MCF 10A (cell line): ENCODE measurements around the gene SLC22A4. TPM values are rescaled to one million over a fixed set of nuclear protein-coding genes. Genes with fewer than 3 reads are reported as not detected.

Experiments used
- BruUV-seq: library from RNA; stranded (reverse); fragments of 400-500 nt; replicated peaks from 2 replicates; lab custom pipeline; 2021; lab: Mats Ljungman, UMichigan
- CTCF ChIA-PET: fragments of 300-600 bp; sonication (Branson Sonifier 250); formaldehyde crosslinking; extraction: SDS; loops from one replicate; lab custom pipeline; 2021; ENCODE audit warnings: antibody characterized with exemption, inconsistent platforms; lab: Yijun Ruan, JAX
- POLR2A ChIA-PET: fragments of 300-600, 350-650 bp; sonication (Branson Sonifier 250); formaldehyde crosslinking; extraction: SDS; loops from one replicate; lab custom pipeline; 2020; ENCODE audit warnings: antibody characterized with exemption, inconsistent platforms; lab: Yijun Ruan, JAX
- DNase-seq: peaks from one replicate; pipeline ENCODE4 v3.0.0-alpha.2; 2018; ENCODE audit not compliant: unreplicated experiment
- H3K27ac Mint-ChIP-seq: one replicate; pipeline ENCODE4 v1.8.0; 2022; ENCODE audit warnings: mild to moderate bottlenecking, low read depth, mixed read lengths; ENCODE audit not compliant: unreplicated experiment
- H3K27me3 Mint-ChIP-seq: one replicate; pipeline ENCODE4 v1.8.0; 2022; ENCODE audit warnings: mixed read lengths; ENCODE audit not compliant: insufficient read depth, unreplicated experiment
- H3K36me3 Mint-ChIP-seq: one replicate; pipeline ENCODE4 v1.8.0; 2022; ENCODE audit warnings: mild to moderate bottlenecking, moderate library complexity, mixed read lengths; ENCODE audit not compliant: insufficient read depth, unreplicated experiment
- H3K4me1 Mint-ChIP-seq: one replicate; pipeline ENCODE4 v1.8.0; 2022; ENCODE audit warnings: mixed read lengths; ENCODE audit not compliant: insufficient read depth, unreplicated experiment
- H3K4me3 Mint-ChIP-seq: one replicate; pipeline ENCODE4 v1.8.0; 2022; ENCODE audit warnings: mild to moderate bottlenecking, moderate library complexity, mixed read lengths; ENCODE audit not compliant: unreplicated experiment
- H3K9me3 Mint-ChIP-seq: one replicate; pipeline ENCODE4 v1.8.0; 2022; ENCODE audit warnings: mixed read lengths; ENCODE audit not compliant: unreplicated experiment
- intact Hi-C: fragments of 100-400 bp; cut with micrococcal nuclease; formaldehyde crosslinking; loops from 2 replicates; pipeline ENCODE4 v1.14.1; 2022
- total RNA-seq: library from RNA; stranded (reverse); gene quantifications from 2 replicates; pipeline ENCODE4 v1.2.3, GENCODE V29; 2022
- TF ChIP-seq, protein P1 (sequence below): fragments of 200-600 bp; IDR thresholded peaks from one replicate; pipeline ENCODE4 v1.8.0; 2022; ENCODE audit warnings: antibody characterized with exemption, mild to moderate bottlenecking; ENCODE audit not compliant: unreplicated experiment

SLC22A4 gene
- total RNA-seq, 1 experiment from 2014 or later, result 17.5 TPM

DNA sequence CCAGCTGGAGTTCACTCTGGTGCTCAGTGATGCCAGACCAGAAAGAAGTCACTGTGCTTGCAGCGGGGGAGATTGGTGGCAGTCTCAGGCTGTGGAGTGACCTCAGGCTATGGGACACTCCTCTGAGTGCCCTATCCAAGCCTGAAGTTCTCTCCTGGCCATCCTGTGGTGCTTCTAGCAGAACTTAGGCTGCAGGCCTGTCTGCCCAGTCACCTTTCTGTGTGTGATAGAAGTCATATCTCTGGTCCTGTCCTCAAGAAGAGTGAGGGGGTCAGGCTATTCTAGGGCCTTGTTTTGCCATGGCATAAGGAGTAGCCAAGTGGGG is 27.4 kb upstream of the SLC22A4 start:
- BruUV-seq, result no TSS peak
- Mint-ChIP-seq H3K36me3 (peaks cover 54% of the 10 kb centered on the region), H3K9me3 (no peaks in the 10 kb centered on the region), H3K27me3 (no peaks in the 10 kb centered on the region), H3K27ac (peak overlapping the region; percentile 98), H3K4me3 (no peak overlapping the region), H3K4me1 (peaks cover 44% of the 10 kb centered on the region)
- POLR2A ChIA-PET, result no interaction called here
- CTCF ChIA-PET, result interaction anchor here (0.7 to 6.3 kb wide), 2 partner anchors 28 to 108 kb away, joined by 3 to 53 read pairs; no protein-coding TSS in a partner anchor
- no peak for DNase-seq
- intact Hi-C loops, result no loop called here
- TF ChIP-seq, protein P1, sequence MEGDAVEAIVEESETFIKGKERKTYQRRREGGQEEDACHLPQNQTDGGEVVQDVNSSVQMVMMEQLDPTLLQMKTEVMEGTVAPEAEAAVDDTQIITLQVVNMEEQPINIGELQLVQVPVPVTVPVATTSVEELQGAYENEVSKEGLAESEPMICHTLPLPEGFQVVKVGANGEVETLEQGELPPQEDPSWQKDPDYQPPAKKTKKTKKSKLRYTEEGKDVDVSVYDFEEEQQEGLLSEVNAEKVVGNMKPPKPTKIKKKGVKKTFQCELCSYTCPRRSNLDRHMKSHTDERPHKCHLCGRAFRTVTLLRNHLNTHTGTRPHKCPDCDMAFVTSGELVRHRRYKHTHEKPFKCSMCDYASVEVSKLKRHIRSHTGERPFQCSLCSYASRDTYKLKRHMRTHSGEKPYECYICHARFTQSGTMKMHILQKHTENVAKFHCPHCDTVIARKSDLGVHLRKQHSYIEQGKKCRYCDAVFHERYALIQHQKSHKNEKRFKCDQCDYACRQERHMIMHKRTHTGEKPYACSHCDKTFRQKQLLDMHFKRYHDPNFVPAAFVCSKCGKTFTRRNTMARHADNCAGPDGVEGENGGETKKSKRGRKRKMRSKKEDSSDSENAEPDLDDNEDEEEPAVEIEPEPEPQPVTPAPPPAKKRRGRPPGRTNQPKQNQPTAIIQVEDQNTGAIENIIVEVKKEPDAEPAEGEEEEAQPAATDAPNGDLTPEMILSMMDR, result no peak

DNA sequence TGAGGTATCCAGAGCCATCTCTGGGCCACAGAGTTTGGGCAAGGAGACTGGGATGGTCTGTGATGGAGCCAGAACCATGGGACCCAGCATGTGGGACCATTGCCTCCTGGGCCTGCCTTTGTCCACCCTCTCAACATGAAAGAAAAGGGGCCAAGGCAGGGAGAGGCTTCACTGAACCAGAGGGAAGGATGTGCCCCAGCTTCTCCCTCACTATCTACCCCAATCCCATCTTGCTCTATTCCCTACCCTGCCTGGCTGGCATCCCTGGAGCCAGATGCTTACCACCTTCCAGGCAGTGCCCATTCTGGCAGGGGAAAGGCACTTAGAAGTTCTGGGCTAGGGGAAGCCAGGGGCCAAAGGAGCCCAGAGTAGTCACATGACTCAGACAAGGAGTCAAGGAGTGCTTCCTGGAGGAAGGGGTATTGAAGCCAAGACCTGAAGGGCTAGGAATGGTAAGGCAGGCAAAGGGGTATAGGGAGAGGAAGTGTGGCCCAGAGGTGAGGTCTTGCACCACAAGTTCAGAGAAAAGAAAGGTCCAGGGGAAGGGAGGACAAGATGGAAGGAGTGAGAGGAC is 26.9 kb upstream of the SLC22A4 start:
- no peak for DNase-seq
- H3K27me3 Mint-ChIP-seq, result no peaks in the 10 kb centered on the region
- H3K36me3 Mint-ChIP-seq, result peaks cover 54% of the 10 kb centered on the region
- intact Hi-C loops, result no loop called here
- H3K4me1 Mint-ChIP-seq, result peaks cover 39% of the 10 kb centered on the region
- no peaks in the 10 kb centered on the region for H3K9me3 Mint-ChIP-seq
- no TSS peak for BruUV-seq
- CTCF ChIA-PET, result interaction anchor here (1.2 to 6.3 kb wide), 4 partner anchors 24 to 87 kb away, joined by 5 to 53 read pairs (median 6); no protein-coding TSS in a partner anchor
- no peak overlapping the region for H3K4me3 Mint-ChIP-seq
- TF ChIP-seq, protein P1, result no peak
- H3K27ac Mint-ChIP-seq, result peak overlapping the region; percentile 98
- POLR2A ChIA-PET, result no interaction called here

DNA sequence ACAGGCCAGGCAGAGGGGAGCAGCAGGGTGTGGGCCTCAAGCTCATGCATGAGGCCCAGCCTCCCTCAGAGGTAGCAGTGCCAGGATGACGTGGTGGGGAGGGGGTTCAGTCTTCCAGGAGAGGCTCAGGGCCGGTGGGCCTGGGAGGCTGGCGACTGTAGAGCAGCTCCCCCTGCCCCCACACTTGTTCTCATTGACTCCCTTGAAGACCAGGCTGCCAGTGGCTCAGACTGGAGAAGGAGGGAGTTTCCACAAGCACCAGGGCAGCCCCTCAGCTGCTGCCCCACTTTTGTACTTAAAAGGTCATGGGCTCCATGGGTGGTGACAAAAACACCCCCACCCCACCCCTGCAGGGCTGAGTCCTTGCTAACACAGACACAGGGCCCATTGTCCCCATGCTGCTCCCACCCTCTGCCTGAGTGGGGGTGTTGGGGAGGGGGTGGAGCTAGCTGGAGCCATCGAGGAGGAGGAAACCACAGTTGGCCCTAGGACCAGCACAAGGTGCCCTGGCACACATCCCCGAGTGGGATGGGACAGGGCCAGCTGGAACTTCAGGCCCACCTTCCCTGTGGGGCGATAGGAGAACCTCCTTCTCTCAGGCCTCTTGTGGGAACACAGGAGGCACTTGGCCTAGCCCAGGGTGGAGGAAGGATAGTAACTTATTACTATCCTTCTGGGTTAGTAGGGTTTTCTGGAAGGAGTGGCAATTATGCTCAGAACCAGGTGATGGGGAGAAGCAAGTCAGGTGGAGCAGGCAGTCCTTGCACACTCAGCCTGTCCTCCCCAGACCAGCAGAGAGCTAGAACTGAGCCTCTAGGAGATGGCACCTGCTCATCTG is 26.0 kb upstream of the SLC22A4 start:
- no peaks in the 10 kb centered on the region for H3K9me3 Mint-ChIP-seq
- TF ChIP-seq, protein P1, result no peak
- H3K36me3 Mint-ChIP-seq, result peaks cover 55% of the 10 kb centered on the region
- ChIA-PET CTCF (interaction anchor here (0.6 to 6.3 kb wide), 5 partner anchors 13 to 88 kb away, joined by 3 to 53 read pairs (median 6); no protein-coding TSS in a partner anchor), POLR2A (no interaction called here)
- no peak overlapping the region for H3K4me3 Mint-ChIP-seq
- no TSS peak for BruUV-seq
- peak overlapping the region; percentile 98 for H3K27ac Mint-ChIP-seq
- H3K4me1 Mint-ChIP-seq, result peaks cover 36% of the 10 kb centered on the region
- intact Hi-C loops, result no loop called here
- H3K27me3 Mint-ChIP-seq, result no peaks in the 10 kb centered on the region
- no peak for DNase-seq
